DMS 273 treated with DMSO at 0.1 percent for 48 hours (cell line): Measurements from ENCODE around the gene MPPED2.
"Not testable (repeated sequence)": the region's sequence is repeated elsewhere in the genome, so short reads cannot be mapped to it uniquely, and the experiment has no call there.

Experiments used
- DNase-seq: peaks from one replicate; lab custom pipeline; 2025; lab: John Stamatoyannopoulos, UW

Gene MPPED2

GRCh38 chr11:30579415-30580175, 6.6 kb downstream of the MPPED2 start:
- no peak for DNase-seq

GRCh38 chr11:30578406-30578805, 7.7 kb downstream of the MPPED2 start:
- DNase-seq: no peak

GRCh38 chr11:30573951-30574350, 12.2 kb downstream of the MPPED2 start:
- DNase-seq: no peak

- no peak for DNase-seq
These were observed 17.2 kb downstream of the MPPED2 start for GRCh38 chr11:30568931-30569330.

- no peak for DNase-seq
These were observed 18.5 kb downstream of the MPPED2 start for GRCh38 chr11:30567644-30568043.

GRCh38 chr11:30567120-30567519, 19.0 kb downstream of the MPPED2 start:
- DNase-seq: no peak

- DNase-seq: no peak
These were observed 19.7 kb downstream of the MPPED2 start for GRCh38 chr11:30566482-30566881.

GRCh38 chr11:30565027-30565426, 21.1 kb downstream of the MPPED2 start:
- DNase-seq: no peak

- no peak for DNase-seq
These were observed 24.3 kb downstream of the MPPED2 start for GRCh38 chr11:30561691-30562415.

- DNase-seq: no peak
These were observed 25.7 kb downstream of the MPPED2 start for GRCh38 chr11:30560206-30561106.

- DNase-seq: no peak
These were observed 27.1 kb downstream of the MPPED2 start for GRCh38 chr11:30559004-30559403.

- not testable (repeated sequence) for DNase-seq
These were observed 31.6 kb downstream of the MPPED2 start for GRCh38 chr11:30554587-30554986.

- no peak for DNase-seq
These were observed 32.5 kb downstream of the MPPED2 start for GRCh38 chr11:30553521-30554110.

- no peak for DNase-seq
These were observed 33.3 kb downstream of the MPPED2 start for GRCh38 chr11:30552839-30553238.

GRCh38 chr11:30550022-30550542, 36.1 kb downstream of the MPPED2 start:
- no peak for DNase-seq

GRCh38 chr11:30549565-30549964, 36.6 kb downstream of the MPPED2 start:
- DNase-seq: no peak

- no peak for DNase-seq
These were observed 39.8 kb downstream of the MPPED2 start for GRCh38 chr11:30546334-30546733.

- no peak for DNase-seq
These were observed 40.6 kb downstream of the MPPED2 start for GRCh38 chr11:30545507-30545906.

- no peak for DNase-seq
These were observed 43.1 kb downstream of the MPPED2 start for GRCh38 chr11:30543066-30543465.

- DNase-seq: no peak
These were observed 45.4 kb downstream of the MPPED2 start for GRCh38 chr11:30540781-30541180.

GRCh38 chr11:30538251-30538650, 47.9 kb downstream of the MPPED2 start:
- no peak for DNase-seq

GRCh38 chr11:30535818-30536217, 50.3 kb downstream of the MPPED2 start:
- DNase-seq: no peak
